Erythroblast (primary cell): Measurements from ENCODE around the gene SLC4A5.

ENCODE experiments used
- GATA1 ChIP-seq: IDR thresholded peaks from 2 replicates; pipeline ENCODE4 v1.6.1; 2011; ENCODE audit warnings: low read depth, mild to moderate bottlenecking, control low read depth, low read length, moderate library complexity
- POLR2A ChIP-seq: IDR thresholded peaks from 2 replicates; pipeline ENCODE4 v1.6.1; 2011; ENCODE audit warnings: mild to moderate bottlenecking, low read length

DNA sequence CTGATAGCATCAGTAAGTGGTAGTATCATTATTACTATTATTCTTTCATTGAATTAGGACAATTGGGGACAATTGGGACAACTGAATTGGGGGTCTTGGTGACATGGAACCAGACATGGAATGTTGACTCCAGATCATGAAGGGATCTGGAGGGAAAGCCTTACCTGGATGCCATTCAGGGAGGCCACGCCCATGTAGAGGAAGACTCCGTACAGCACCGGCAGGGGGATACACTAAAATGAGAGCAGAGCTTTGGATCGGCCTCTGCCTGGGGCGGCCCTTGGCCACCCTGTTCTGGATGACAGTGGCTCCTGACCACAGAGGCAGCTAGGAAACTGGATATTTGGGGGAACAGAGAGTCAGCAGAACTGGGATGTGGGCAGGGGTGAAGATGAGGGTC, 115.6 kb downstream of the SLC4A5 start:
- TF ChIP-seq POLR2A (no peak), GATA1 (no peak)
